Mucosa of gallbladder (tissue), 1 donor: Measurements from ENCODE around the gene OR52N4. TPM values are rescaled to one million over a fixed set of nuclear protein-coding genes. Genes with fewer than 3 reads are reported as not detected.

Source experiments
- total RNA-seq: library from RNA; stranded (reverse); gene quantifications from one replicate; pipeline ENCODE4 v1.2.1, GENCODE V29; 2021
- donor health status: DM: no; HTN: no; CAD: no.

Gene OR52N4
- total RNA-seq, 1 donor from 2014 or later, result not detected

Other genes starting within 250 kb of the OR52N4 start
- gene UBQLN3, start 244.3 kb upstream of the OR52N4 start, total RNA-seq, result 0.26 TPM
- 0.69 TPM for gene UBQLNL, start 237.5 kb upstream of the OR52N4 start, total RNA-seq
- gene OR52H1, start 205.7 kb upstream of the OR52N4 start, total RNA-seq, result not detected
- gene OR52B6, start 173.4 kb upstream of the OR52N4 start, total RNA-seq, result not detected
- gene TRIM6, start 157.6 kb upstream of the OR52N4 start, total RNA-seq, result 2.1 TPM
- 8.6 TPM for gene TRIM34, start 129.2 kb upstream of the OR52N4 start, total RNA-seq
- 39.8 TPM for gene TRIM5, start 69.2 kb upstream of the OR52N4 start, total RNA-seq
- gene TRIM22, start 64.5 kb upstream of the OR52N4 start, total RNA-seq, result 43.9 TPM
- gene OR56B1, start 17.8 kb upstream of the OR52N4 start, total RNA-seq, result not detected
- gene OR52N5, start 29.1 kb downstream of the OR52N4 start, total RNA-seq, result not detected
- gene OR52N1, start 37.0 kb downstream of the OR52N4 start, total RNA-seq, result not detected
- gene OR52N2, start 54.7 kb downstream of the OR52N4 start, total RNA-seq, result not detected
- gene OR52E6, start 87.7 kb downstream of the OR52N4 start, total RNA-seq, result not detected
- not detected for gene OR52E8, start 103.4 kb downstream of the OR52N4 start, total RNA-seq
- not detected for gene OR52E4, start 126.4 kb downstream of the OR52N4 start, total RNA-seq
- not detected for gene OR52E5, start 139.0 kb downstream of the OR52N4 start, total RNA-seq
- gene OR56A3, start 188.0 kb downstream of the OR52N4 start, total RNA-seq, result not detected
- gene OR56A5, start 214.3 kb downstream of the OR52N4 start, total RNA-seq, result not detected
- not detected for gene OR52L1, start 232.7 kb downstream of the OR52N4 start, total RNA-seq